Astrocyte of the cerebellum (primary cell): ENCODE measurements around the gene DUSP9.

Experiments
- DNase-seq: peaks from one replicate; pipeline ENCODE4 v3.0.0-alpha.2; 2011; ENCODE audit warnings: low read depth
- H3K4me3 ChIP-seq: 2 replicates; pipeline ENCODE4 v1.5.1; 2011; ENCODE audit warnings: mild to moderate bottlenecking, low read depth, low read length, moderate library complexity
- in situ Hi-C: cut with HindIII; loops from 2 replicates; pipeline ENCODE4 v1.10.0; 2017; ENCODE audit warnings: low sequenced_read_pairs
- TF ChIP-seq, protein P1 (sequence below): IDR thresholded peaks from 2 replicates; pipeline ENCODE4 v1.5.1; 2012; ENCODE audit warnings: low read length, low read depth, moderate library complexity, mild to moderate bottlenecking; ENCODE audit errors: missing control alignments

The DUSP9 gene

DNA sequence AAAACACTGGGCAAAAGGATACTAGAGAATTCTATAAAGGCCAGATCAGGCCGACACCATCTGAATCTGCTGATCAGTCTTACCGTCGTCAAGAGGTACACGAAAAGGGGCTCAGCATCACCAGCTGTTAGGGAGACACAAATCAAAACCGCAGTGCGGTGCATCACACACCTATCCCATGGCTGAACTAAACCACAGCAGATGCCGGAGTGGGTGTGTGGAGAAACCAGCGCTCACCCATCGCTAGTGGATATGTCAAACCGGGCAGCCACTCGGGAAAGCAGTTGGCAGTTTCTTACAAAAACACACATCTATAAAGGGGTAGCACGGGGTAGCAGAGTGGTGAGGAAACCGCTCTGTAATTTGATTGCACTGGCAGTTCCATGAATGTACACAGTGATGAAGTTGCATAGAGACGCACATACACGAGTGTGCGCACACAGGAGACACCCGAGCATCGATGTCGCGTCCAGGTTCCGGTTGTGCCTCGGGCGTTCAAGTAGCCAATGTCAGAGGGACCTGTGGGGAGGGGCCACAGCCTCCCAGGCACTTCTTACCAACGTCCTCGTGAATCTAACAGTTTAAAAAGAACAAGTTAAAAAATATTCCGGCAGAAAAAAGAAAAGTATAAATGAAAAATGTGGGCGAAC, 24.9 kb upstream of the DUSP9 start:
- TF ChIP-seq, protein P1, sequence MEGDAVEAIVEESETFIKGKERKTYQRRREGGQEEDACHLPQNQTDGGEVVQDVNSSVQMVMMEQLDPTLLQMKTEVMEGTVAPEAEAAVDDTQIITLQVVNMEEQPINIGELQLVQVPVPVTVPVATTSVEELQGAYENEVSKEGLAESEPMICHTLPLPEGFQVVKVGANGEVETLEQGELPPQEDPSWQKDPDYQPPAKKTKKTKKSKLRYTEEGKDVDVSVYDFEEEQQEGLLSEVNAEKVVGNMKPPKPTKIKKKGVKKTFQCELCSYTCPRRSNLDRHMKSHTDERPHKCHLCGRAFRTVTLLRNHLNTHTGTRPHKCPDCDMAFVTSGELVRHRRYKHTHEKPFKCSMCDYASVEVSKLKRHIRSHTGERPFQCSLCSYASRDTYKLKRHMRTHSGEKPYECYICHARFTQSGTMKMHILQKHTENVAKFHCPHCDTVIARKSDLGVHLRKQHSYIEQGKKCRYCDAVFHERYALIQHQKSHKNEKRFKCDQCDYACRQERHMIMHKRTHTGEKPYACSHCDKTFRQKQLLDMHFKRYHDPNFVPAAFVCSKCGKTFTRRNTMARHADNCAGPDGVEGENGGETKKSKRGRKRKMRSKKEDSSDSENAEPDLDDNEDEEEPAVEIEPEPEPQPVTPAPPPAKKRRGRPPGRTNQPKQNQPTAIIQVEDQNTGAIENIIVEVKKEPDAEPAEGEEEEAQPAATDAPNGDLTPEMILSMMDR = no peak
- H3K4me3 ChIP-seq = no peak overlapping the region
- no peak for DNase-seq
- in situ Hi-C loops = no loop called here

DNA sequence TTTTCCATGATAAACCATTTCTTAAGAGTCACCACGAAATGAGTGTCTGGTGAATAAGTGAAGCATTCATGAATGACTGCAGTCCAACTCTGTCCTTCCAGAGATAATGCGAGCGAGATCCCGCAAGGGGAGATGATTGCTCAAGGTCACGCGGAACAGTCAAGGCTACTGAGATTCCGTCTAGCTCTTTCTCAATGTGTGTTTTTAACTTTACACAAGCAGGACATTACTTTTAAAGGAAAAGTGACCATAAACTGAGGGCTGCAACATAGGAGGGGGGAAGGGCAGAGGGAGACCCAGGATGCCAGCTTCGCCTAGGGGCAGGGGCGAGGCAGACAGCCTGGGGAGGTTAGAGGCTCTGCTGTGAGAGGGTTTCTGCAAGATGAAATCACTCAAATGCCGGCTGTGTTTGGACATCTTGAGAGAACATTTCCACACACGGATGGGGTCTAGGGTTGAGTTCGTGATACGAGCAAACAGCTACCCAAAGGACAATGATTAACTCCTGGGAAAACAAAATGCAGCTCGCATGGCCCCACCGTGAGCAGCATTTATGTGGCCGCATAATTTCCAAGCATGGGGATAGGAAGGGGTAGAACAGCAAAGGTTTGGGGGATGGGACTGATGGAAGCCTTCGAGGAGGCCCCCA, 24.2 kb upstream of the DUSP9 start:
- no peak overlapping the region for H3K4me3 ChIP-seq
- TF ChIP-seq, protein P1 = no peak
- DNase-seq = no peak
- in situ Hi-C loops = no loop called here

DNA sequence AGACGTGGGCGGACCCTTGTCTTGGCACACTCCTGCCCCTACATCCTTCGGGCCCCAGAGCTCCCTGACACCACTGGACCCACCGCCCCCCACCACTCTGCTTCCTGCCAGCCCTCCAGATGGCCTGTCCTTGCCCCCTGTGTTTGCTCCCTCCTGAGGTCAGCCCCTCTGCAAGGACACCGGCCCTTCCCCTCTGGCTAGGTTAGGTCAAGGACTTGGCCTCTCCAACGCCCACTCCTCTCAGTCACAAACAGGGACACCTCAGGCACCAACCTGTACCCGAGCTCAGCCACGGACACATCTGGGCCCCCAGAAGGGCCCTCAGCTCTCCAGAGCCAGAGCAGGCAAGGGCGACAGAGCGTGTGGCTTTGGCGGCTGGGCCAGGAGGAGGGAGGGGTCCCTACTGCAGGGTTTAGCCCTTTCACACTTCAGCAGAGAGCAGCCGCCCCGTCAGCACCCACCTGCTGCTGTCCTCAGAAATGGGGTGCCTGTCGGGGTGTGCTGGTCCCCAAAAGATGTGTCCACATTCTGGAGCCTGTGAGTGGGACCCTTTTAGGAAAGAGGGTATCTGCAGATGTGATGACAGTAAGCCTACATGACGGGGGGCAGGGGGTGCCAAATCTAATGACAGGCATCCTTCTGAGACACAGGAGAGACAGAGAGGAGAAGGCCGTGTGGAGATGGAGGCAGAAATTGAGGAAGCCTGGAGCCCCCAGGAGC, 23.5 kb upstream of the DUSP9 start:
- TF ChIP-seq, protein P1 = no peak
- no peak overlapping the region for H3K4me3 ChIP-seq
- in situ Hi-C loops = no loop called here
- no peak for DNase-seq

- TF ChIP-seq, protein P1 = no peak
- no peak for DNase-seq
- no peak overlapping the region for H3K4me3 ChIP-seq
- in situ Hi-C loops = no loop called here
These were observed 22.6 kb upstream of the DUSP9 start for GRCh38 chrX:153624196-153625091.

GRCh38 chrX:153625271-153626024, 21.6 kb upstream of the DUSP9 start:
- no peak overlapping the region for H3K4me3 ChIP-seq

More at GRCh38 chrX:153625271-153626024, 21.6 kb upstream of the DUSP9 start:
- DNase-seq = no peak
- TF ChIP-seq, protein P1 = no peak
- in situ Hi-C loops = no loop called here
